ENCODE measurements around the gene ACADVL. TPM values are rescaled to one million over a fixed set of nuclear protein-coding genes. Genes with fewer than 3 reads are reported as not detected.

Gene ACADVL
- total RNA-seq, 1 experiment from 2014 or later: 558 TPM

DNA sequence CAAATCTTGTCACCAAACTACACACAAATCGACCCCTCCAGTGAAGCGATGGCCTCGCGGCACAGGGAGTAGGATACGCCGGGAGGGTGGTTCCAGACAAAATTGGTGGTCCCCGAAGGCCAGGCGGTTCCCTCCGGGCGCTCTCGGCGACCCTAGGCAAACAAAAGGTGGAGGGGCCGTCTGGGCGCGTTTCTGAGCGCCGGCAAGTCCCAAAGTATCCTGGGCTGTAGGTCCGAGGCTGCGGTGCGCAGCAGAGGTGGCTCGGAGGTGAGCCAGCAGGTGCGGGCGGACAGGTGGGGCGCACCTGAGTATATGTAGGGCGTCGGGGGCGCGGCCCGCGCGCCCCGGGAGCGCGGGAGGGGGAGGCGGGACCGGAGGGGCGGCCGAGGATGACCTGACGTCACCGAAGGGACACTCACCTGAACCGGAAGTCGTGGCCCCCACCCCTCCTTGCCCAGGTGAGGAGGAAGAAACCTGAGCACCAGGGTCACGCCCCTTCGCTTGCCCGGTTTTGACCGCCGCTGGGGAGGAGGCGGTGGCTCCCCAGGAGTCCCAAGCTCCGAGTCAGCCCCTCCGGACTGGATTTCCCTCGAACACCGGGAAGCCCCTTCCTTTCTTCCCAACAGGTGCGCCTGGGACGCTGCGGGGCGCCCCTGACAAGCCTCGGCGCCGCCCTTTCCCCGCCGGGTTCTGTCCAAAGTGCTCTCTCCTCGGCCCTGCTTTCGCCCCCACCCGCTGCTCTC, 42.6 kb downstream of the ACADVL start, which contains the start of gene CLDN7:
Gene CLDN7, minus strand, starts transcription at position 287 of the 743 bp plus-strand sequence. CDS start 435 bp downstream, outside the sequence.
- Histone ChIP-seq H3K9ac (ENCODE audit: low read length) (peak within 1 kb of the TSS; percentile 93), H2AFZ (ENCODE audit: low read length) (peak within 1 kb of the TSS; percentile 65), H3K27me3 (ENCODE audit: low read length) (no peaks in the 10 kb centered on the region), H3K9me3 (ENCODE audit: low read length) (no peaks in the 10 kb centered on the region), H3K27ac (ENCODE audit: low read length) (peak within 1 kb of the TSS; percentile 93), H3K4me1 (ENCODE audit: insufficient read depth, low read length) (peaks cover 27% of the 10 kb centered on the region), H3F3A (ENCODE audit: low read length, unreplicated experiment) (no peaks in the 10 kb centered on the region), H3K9me2 (replicated peaks; ENCODE audit: low read length) (no peaks in the 10 kb centered on the region), H4K20me1 (ENCODE audit: low read length) (peaks cover 14% of the 10 kb centered on the region; the same call in 1 of the 2 replicates), H3K79me2 (ENCODE audit: low read length) (peaks cover 45% of the 10 kb centered on the region), H3K4me3 (ENCODE audit: low read length) (peak within 1 kb of the TSS; percentile 97), H3K4me2 (ENCODE audit: low read length) (peak within 1 kb of the TSS; percentile 96), H3K36me3 (ENCODE audit: low read depth, low read length) (peaks cover 4% of the 10 kb centered on the region; the same call in 1 of the 2 replicates)
- 0 out of 2 replicates have a peak, but pooled peaks have one; percentile 29 for TF ChIP-seq CTCF (conservative IDR thresholded peaks at IDR 0.05; ENCODE audit: low read depth, low read length)
- no peak for TF ChIP-seq EZH2phosphoT487 (IDR thresholded peaks at IDR 0.05; ENCODE audit: borderline replicate concordance, low read length)
- no peak for TF ChIP-seq EZH2 (IDR thresholded peaks at IDR 0.05; ENCODE audit: low read length, unreplicated experiment)
- ChIA-PET POLR2A (ENCODE audit: unreplicated experiment) (no interaction called here), CTCF (no interaction called here)
- BruUV-seq (replicated peaks): no TSS peak
- ATAC-seq (peak; percentile 37), DNase-seq (peak; percentile 85)
- intact Hi-C loops (cut with micrococcal nuclease): loop anchor here (1.0 to 5.0 kb wide), 2 partner anchors 10 to 220 kb away; partner anchors contain the start of genes ELP5, POLR2A and SLC35G6

GRCh38 chr17:7262935-7263800, 43.4 kb downstream of the ACADVL start:
- H3K79me2 ChIP-seq (ENCODE audit: low read length): peaks cover 45% of the 10 kb centered on the region
- peaks cover 27% of the 10 kb centered on the region for H3K4me1 ChIP-seq (ENCODE audit: insufficient read depth, low read length)
- no peaks in the 10 kb centered on the region for H3K27me3 ChIP-seq (ENCODE audit: low read length)
- peak overlapping the region; percentile 97 for H3K4me3 ChIP-seq (ENCODE audit: low read length)
- peak overlapping the region; percentile 65 for H2AFZ ChIP-seq (ENCODE audit: low read length)
- H3K9me3 ChIP-seq (ENCODE audit: low read length): no peaks in the 10 kb centered on the region
- no peaks in the 10 kb centered on the region for H3F3A ChIP-seq (ENCODE audit: low read length, unreplicated experiment)
- ChIA-PET POLR2A (ENCODE audit: unreplicated experiment) (no interaction called here), CTCF (no interaction called here)
- peak overlapping the region; percentile 96 for H3K4me2 ChIP-seq (ENCODE audit: low read length)
- H3K9me2 ChIP-seq (replicated peaks; ENCODE audit: low read length): no peaks in the 10 kb centered on the region
- ATAC-seq (peak; percentile 33), DNase-seq (peak; percentile 69)
- peak overlapping the region; percentile 93 for H3K9ac ChIP-seq (ENCODE audit: low read length)
- intact Hi-C loops (cut with micrococcal nuclease): loop anchor here (1.0 to 5.0 kb wide), 2 partner anchors 11 to 219 kb away; partner anchors contain the start of genes ELP5, POLR2A and SLC35G6
- peak overlapping the region; percentile 93 for H3K27ac ChIP-seq (ENCODE audit: low read length)
- H3K36me3 ChIP-seq (ENCODE audit: low read depth, low read length): peaks cover 4% of the 10 kb centered on the region; the same call in 1 of the 2 replicates
- BruUV-seq (replicated peaks): TSS peak; percentile 38
- TF ChIP-seq CTCF (conservative IDR thresholded peaks at IDR 0.05; ENCODE audit: low read depth, low read length) (no peak), EZH2phosphoT487 (IDR thresholded peaks at IDR 0.05; ENCODE audit: borderline replicate concordance, low read length) (no peak), EZH2 (IDR thresholded peaks at IDR 0.05; ENCODE audit: low read length, unreplicated experiment) (no peak)
- peaks cover 14% of the 10 kb centered on the region; the same call in 1 of the 2 replicates for H4K20me1 ChIP-seq (ENCODE audit: low read length)

Measured in PC-3 (cell line).